GM12875 (cell line): ENCODE data around the gene VWA5B2.

Experiments
- H3K4me3 ChIP-seq: one replicate; pipeline ENCODE4 v1.5.1; 2011; ENCODE audit warnings: low read depth, low read length, control low read depth
- TF ChIP-seq, protein P1 (sequence below): IDR thresholded peaks from 2 replicates; pipeline ENCODE4 v1.5.1; 2011; ENCODE audit warnings: low read depth, mild to moderate bottlenecking, control low read depth, inconsistent platforms, low read length, moderate library complexity, borderline replicate concordance; ENCODE audit not compliant: insufficient read depth

VWA5B2 gene

DNA sequence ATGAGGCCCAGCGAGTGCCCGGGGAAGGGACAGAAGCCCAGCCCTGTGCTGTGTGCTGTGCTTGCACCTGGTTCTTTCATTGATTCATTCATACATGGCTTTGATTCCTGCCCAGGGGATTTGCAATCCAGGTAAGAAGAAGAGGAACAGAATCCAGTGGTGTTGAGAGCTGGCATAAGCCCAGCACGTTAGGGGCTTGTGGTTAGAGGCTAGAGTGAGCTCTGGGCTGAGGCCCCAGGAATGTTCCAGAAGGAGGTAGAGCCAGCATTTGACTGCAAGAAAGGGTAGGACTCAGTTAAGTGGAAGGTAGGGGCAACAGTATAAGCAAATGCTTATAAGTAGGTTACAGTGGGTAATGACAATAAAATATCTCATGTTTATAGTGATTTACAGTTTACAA is 2.3 kb downstream of the VWA5B2 start:
- no peak overlapping the region for H3K4me3 ChIP-seq
- TF ChIP-seq, protein P1, sequence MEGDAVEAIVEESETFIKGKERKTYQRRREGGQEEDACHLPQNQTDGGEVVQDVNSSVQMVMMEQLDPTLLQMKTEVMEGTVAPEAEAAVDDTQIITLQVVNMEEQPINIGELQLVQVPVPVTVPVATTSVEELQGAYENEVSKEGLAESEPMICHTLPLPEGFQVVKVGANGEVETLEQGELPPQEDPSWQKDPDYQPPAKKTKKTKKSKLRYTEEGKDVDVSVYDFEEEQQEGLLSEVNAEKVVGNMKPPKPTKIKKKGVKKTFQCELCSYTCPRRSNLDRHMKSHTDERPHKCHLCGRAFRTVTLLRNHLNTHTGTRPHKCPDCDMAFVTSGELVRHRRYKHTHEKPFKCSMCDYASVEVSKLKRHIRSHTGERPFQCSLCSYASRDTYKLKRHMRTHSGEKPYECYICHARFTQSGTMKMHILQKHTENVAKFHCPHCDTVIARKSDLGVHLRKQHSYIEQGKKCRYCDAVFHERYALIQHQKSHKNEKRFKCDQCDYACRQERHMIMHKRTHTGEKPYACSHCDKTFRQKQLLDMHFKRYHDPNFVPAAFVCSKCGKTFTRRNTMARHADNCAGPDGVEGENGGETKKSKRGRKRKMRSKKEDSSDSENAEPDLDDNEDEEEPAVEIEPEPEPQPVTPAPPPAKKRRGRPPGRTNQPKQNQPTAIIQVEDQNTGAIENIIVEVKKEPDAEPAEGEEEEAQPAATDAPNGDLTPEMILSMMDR = no peak

GRCh38 chr3:184233127-184233843 is 3.9 kb downstream of the VWA5B2 start:
- TF ChIP-seq, protein P1 = no peak
- no peak overlapping the region for H3K4me3 ChIP-seq

- TF ChIP-seq, protein P1 = no peak
- no peak overlapping the region for H3K4me3 ChIP-seq
These were observed 4.8 kb downstream of the VWA5B2 start for GRCh38 chr3:184234224-184234623.

GRCh38 chr3:184234671-184235380 is 5.4 kb downstream of the VWA5B2 start:
- H3K4me3 ChIP-seq = no peak overlapping the region
- TF ChIP-seq, protein P1 = no peak

- TF ChIP-seq, protein P1 = no peak
- H3K4me3 ChIP-seq = no peak overlapping the region
These were observed 6.1 kb downstream of the VWA5B2 start for GRCh38 chr3:184235381-184236032.

- TF ChIP-seq, protein P1 = no peak
These were observed 6.6 kb downstream of the VWA5B2 start for GRCh38 chr3:184236033-184236410.

More at GRCh38 chr3:184236033-184236410, 6.6 kb downstream of the VWA5B2 start:
- no peak overlapping the region for H3K4me3 ChIP-seq
